ENCODE results near the gene ECI2.
"Not testable (repeated sequence)": the region's sequence is repeated elsewhere in the genome, so short reads cannot be mapped to it uniquely, and the experiment has no call there.

Gene ECI2

GRCh38 chr6:4100655-4101054 lies 34.7 kb downstream of the ECI2 start:
- DNase-seq = no peak

GRCh38 chr6:4093288-4093687 lies 42.1 kb downstream of the ECI2 start:
- no peak for DNase-seq

- DNase-seq = no peak
Measured at GRCh38 chr6:4091941-4092340, 43.4 kb downstream of the ECI2 start.

- DNase-seq = not testable (repeated sequence)
Measured at GRCh38 chr6:4090043-4090442, 45.3 kb downstream of the ECI2 start.

- DNase-seq = no peak
Measured at GRCh38 chr6:4088704-4089103, 46.7 kb downstream of the ECI2 start.

- DNase-seq = no peak
Measured at GRCh38 chr6:4085332-4085700, 50.1 kb downstream of the ECI2 start.

- no peak for DNase-seq
Measured at GRCh38 chr6:4084444-4085331, 50.7 kb downstream of the ECI2 start.

GRCh38 chr6:4078691-4079471 lies 56.5 kb downstream of the ECI2 start, which contains the start of gene FAM217A:
Gene FAM217A (minus strand): TSS chr6:4079137. CDS start chr6:4077414, 1,723 bp downstream.
- DNase-seq = no peak

GRCh38 chr6:4074478-4075235 lies 60.7 kb downstream of the ECI2 start:
- no peak for DNase-seq

GRCh38 chr6:4071330-4071729 lies 64.0 kb downstream of the ECI2 start:
- no peak for DNase-seq

- DNase-seq = no peak
Measured at GRCh38 chr6:4069199-4069598, 66.2 kb downstream of the ECI2 start.

- DNase-seq = no peak
Measured at GRCh38 chr6:4067673-4068072, 67.7 kb downstream of the ECI2 start.

GRCh38 chr6:4066029-4066755 lies 69.2 kb downstream of the ECI2 start:
- no peak for DNase-seq
